ENCODE measurements around the gene COX7B. TPM values are rescaled to one million over a fixed set of nuclear protein-coding genes. Genes with fewer than 3 reads are reported as not detected.

The COX7B gene
- total RNA-seq, 1 experiment from 2014 or later: 356 TPM

DNA sequence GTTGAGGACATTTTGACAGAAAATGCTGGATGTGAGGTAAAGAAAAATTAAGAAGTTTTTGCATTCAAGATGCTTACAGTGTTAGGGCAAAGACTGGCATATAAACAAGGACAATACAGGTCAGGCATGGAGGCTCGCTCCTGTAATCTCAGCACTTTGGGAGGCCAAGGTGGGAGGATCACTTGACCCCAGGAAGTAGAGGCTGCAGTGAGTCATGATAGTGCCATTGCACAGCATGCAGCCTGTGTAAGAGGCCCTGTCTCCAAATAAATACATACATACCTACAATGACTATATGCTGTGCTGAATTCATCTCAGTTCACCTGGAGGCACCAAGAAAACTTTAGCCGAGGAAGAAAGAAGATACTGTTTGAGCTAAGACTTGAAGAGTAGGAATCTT lies 6.4 kb upstream of the COX7B start:
- H3K4me1 ChIP-seq (replicated peaks; ENCODE audit: insufficient read depth): peaks cover 14% of the 10 kb centered on the region
- ChIA-PET CTCF (interaction anchor here (0.9 kb wide), 1 partner anchor 211 kb away, joined by 4 read pairs; the partner anchor contains the start of gene PGK1), POLR2A (ENCODE audit: unreplicated experiment) (no interaction called here)
- no TSS peak for BruUV-seq (replicated peaks)
- peak overlapping the region; percentile 97; the same call in 1 of the 2 replicates for H3K4me2 ChIP-seq
- no peak overlapping the region for H2AFZ ChIP-seq
- H3F3A ChIP-seq (ENCODE audit: insufficient read depth, low read depth): peaks cover 10% of the 10 kb centered on the region
- peaks cover 11% of the 10 kb centered on the region for H4K20me1 ChIP-seq (ENCODE audit: insufficient read depth)
- TF ChIP-seq EZH2 (IDR thresholded peaks at IDR 0.05; ENCODE audit: low read depth) (no peak), CTCF (conservative IDR thresholded peaks at IDR 0.05) (no peak)
- H3K27me3 ChIP-seq (ENCODE audit: insufficient read depth, low read depth): no peaks in the 10 kb centered on the region
- peak overlapping the region; percentile 95; the same call in 1 of the 2 replicates for H3K4me3 ChIP-seq
- no peaks in the 10 kb centered on the region for H3K9me3 ChIP-seq (ENCODE audit: insufficient read depth, low read depth)
- no peaks in the 10 kb centered on the region for H3K36me3 ChIP-seq (ENCODE audit: low read depth)
- no peak overlapping the region for H3K27ac ChIP-seq
- intact Hi-C loops (cut with micrococcal nuclease; ENCODE audit: unreplicated experiment): no loop called here
- peaks cover 57% of the 10 kb centered on the region for H3K79me2 ChIP-seq (ENCODE audit: low read depth)
- H3K9me2 ChIP-seq (ENCODE audit: insufficient read depth): no peaks in the 10 kb centered on the region
- DNase-seq: no peak

GRCh38 chrX:77893713-77894112 lies 5.6 kb upstream of the COX7B start:
- no TSS peak for BruUV-seq (replicated peaks)
- Histone ChIP-seq H3F3A (ENCODE audit: insufficient read depth, low read depth) (peaks cover 11% of the 10 kb centered on the region), H4K20me1 (ENCODE audit: insufficient read depth) (peaks cover 11% of the 10 kb centered on the region), H3K9me3 (ENCODE audit: insufficient read depth, low read depth) (no peaks in the 10 kb centered on the region), H2AFZ (no peak overlapping the region), H3K27ac (no peak overlapping the region), H3K36me3 (ENCODE audit: low read depth) (no peaks in the 10 kb centered on the region), H3K79me2 (ENCODE audit: low read depth) (peaks cover 52% of the 10 kb centered on the region), H3K4me2 (peak overlapping the region; percentile 97), H3K4me1 (replicated peaks; ENCODE audit: insufficient read depth) (peaks cover 16% of the 10 kb centered on the region), H3K9me2 (ENCODE audit: insufficient read depth) (no peaks in the 10 kb centered on the region), H3K4me3 (peak overlapping the region; percentile 95; the same call in 1 of the 2 replicates), H3K27me3 (ENCODE audit: insufficient read depth, low read depth) (no peaks in the 10 kb centered on the region)
- intact Hi-C loops (cut with micrococcal nuclease; ENCODE audit: unreplicated experiment): no loop called here
- CTCF ChIA-PET: no interaction called here
- no peak for TF ChIP-seq CTCF (conservative IDR thresholded peaks at IDR 0.05)
- no peak for TF ChIP-seq EZH2 (IDR thresholded peaks at IDR 0.05; ENCODE audit: low read depth)
- POLR2A ChIA-PET (ENCODE audit: unreplicated experiment): no interaction called here
- DNase-seq: no peak

- intact Hi-C loops (cut with micrococcal nuclease; ENCODE audit: unreplicated experiment): no loop called here
- H3K4me3 ChIP-seq: peak within 1 kb of the TSS; percentile 95
- no peaks in the 10 kb centered on the region for H3K9me3 ChIP-seq (ENCODE audit: insufficient read depth, low read depth)
- H3K27ac ChIP-seq: peak within 1 kb of the TSS; percentile 94
- H3K79me2 ChIP-seq (ENCODE audit: low read depth): peaks cover 54% of the 10 kb centered on the region
- no peaks in the 10 kb centered on the region for H3K9me2 ChIP-seq (ENCODE audit: insufficient read depth)
- H3K4me1 ChIP-seq (replicated peaks; ENCODE audit: insufficient read depth): peaks cover 17% of the 10 kb centered on the region
- H4K20me1 ChIP-seq (ENCODE audit: insufficient read depth): peaks cover 11% of the 10 kb centered on the region
- ChIA-PET POLR2A (ENCODE audit: unreplicated experiment) (interaction anchor here (0.5 to 0.6 kb wide), 3 partner anchors 10 to 881 kb away, joined by 4 to 5 read pairs (median 5); no protein-coding TSS in a partner anchor), CTCF (no interaction called here)
- TSS peak; percentile 77 for BruUV-seq (replicated peaks)
- TF ChIP-seq EZH2 (IDR thresholded peaks at IDR 0.05; ENCODE audit: low read depth) (no peak), CTCF (conservative IDR thresholded peaks at IDR 0.05) (no peak)
- H3F3A ChIP-seq (ENCODE audit: insufficient read depth, low read depth): peaks cover 17% of the 10 kb centered on the region
- peak within 1 kb of the TSS; percentile 97 for H3K4me2 ChIP-seq
- peak; percentile 91 to 94 for DNase-seq
- no peaks in the 10 kb centered on the region for H3K27me3 ChIP-seq (ENCODE audit: insufficient read depth, low read depth)
- no peaks in the 10 kb centered on the region for H3K36me3 ChIP-seq (ENCODE audit: low read depth)
- H2AFZ ChIP-seq: peak within 1 kb of the TSS; percentile 73
Measured at GRCh38 chrX:77894921-77895886, 4.1 kb upstream of the COX7B start, which contains the start of gene MAGT1. Gene MAGT1, minus strand, starts transcription at chrX:77895435. Its CDS starts 25 bp downstream, at chrX:77895410.
